Erythroblast (primary cell): ENCODE data around the gene STIMATE.

Source experiments
- GATA1 ChIP-seq: IDR thresholded peaks from 2 replicates; pipeline ENCODE4 v1.6.1; 2011; ENCODE audit warnings: low read depth, mild to moderate bottlenecking, control low read depth, low read length, moderate library complexity
- POLR2A ChIP-seq: IDR thresholded peaks from 2 replicates; pipeline ENCODE4 v1.6.1; 2011; ENCODE audit warnings: mild to moderate bottlenecking, low read length

GRCh38 chr3:52882377-52882776, 15.0 kb downstream of the STIMATE start:
- no peak for TF ChIP-seq POLR2A
- no peak for TF ChIP-seq GATA1
